Left renal cortex interstitium (tissue), 4 donors: ENCODE measurements around the gene DDR1. TPM values are rescaled to one million over a fixed set of nuclear protein-coding genes. Genes with fewer than 3 reads are reported as not detected.
"Not testable (repeated sequence)": the region's sequence is repeated elsewhere in the genome, so short reads cannot be mapped to it uniquely, and the experiment has no call there.

Experiments
- DNase-seq, 4 donors: peaks; one replicate each; pipeline ENCODE4 v3.0.0-alpha.2; 2013; ENCODE audit warnings: low read depth in 4 of 4, low spot score in 2 of 4, missing footprints in 1 of 4
- polyA plus RNA-seq, 4 donors: library from polyadenylated mRNA; unstranded; fragments of 120-200 nt; gene quantifications; one replicate each; pipeline ENCODE4 v1.2.1, GENCODE V29; 2013; ENCODE audit not compliant: insufficient read length in 4 of 4

Gene DDR1
- polyA plus RNA-seq, 4 donors, result 141 to 222 (median 177) TPM

DNA sequence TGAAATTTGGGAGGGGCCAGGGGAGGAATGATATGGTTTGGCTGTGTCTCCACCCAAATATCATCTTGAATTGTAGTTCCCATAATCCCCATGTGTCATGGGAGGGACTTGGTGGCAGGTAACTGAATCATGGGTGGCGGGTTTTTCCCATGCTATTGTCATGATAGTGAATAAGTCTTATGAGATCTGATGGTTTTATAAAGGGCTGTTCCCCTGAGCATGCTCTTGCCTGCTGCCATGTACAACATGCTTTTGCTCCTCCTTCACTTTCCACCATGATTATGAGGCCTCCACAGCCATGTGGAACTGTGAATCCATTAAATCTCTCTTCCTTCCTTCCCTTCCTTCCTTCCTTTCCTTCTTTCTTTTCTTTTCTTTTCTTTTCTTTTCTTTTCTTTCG is 31.9 kb upstream of the DDR1 start:
- DNase-seq, result not testable (repeated sequence)

DNA sequence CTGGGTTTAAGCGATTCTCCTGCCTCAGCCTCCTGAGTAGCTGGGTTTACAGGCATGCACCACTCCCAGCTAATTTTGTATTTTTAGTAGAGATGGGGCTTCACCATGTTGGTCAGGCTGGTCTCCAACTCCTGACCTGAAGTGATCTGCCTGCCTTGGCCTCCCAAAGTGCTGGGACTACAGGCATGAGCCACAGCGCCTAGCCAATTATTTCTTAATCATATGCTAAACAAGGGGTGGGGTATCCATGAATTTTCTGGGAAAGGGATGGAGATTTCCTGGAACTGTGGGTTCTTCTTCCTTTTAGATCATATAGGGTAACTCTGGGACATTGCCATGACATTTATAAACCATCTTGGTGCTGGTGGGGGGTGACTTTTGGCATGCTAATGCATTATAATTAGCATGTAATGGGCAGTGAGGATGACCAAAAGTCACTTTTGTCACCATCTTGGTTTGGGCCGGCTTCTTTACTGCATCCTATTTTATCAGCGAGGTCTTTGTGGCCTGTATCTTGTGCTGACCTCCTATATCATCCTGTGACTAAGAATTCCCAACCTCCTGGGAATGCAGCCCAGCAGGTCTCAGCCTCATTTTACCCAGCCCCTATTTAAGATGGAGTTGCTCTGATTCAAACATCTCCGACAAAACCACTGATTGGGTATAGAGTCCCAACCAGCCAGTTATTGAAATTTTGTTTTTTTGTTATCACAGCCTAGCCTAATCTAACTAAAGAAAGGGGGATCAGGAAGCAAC is 29.9 kb upstream of the DDR1 start:
- no peak for DNase-seq

DNA sequence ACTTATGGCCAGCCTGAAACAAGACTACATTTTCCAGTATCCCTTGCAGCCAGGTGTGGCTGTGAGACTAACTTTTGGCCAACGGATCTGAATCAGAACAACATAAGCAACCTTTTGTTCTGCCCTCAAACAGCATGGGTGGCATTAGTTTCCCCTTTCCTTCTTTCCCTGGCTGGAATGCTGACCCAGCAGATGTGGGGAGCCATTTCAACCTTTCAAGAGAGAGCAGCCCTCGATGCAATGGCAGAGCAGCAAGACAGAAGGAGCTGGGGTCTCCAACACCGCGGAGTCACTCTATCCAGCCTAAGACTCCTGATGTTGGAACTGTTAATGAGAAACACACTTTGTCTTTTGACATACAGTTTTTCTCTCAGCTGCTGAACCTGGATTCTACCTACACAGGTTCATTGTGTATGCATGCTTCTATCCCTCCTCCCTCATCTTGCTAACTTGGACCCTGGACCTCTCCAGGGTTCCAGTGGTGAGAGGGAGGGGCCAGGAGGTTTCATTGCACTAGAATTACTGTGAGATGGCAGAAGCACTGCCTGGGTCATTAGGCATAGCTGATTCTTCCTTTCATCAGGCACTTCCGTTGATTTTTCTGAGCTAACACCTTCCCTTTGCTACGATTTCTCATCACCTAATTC is 28.8 kb upstream of the DDR1 start:
- no peak for DNase-seq

DNA sequence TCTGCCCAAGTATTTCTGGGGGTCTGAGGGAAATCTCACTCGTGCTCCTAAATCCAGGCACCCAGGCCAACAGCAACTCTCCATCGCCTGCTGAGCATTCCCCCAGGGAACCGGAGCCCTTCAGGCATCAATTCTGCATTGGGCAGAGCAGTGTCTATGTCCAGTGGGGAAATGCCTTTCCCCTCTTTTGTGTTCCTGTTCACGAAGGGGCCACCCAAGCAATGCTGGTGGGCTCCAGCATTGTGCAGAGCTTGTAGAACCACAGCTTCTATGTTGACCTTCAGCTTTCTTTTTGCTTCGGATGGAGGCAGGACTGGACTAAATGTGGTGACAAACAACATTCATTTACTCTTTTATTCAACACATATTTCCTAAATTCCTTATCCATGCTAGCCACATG is 27.2 kb upstream of the DDR1 start:
- DNase-seq, result no peak

DNA sequence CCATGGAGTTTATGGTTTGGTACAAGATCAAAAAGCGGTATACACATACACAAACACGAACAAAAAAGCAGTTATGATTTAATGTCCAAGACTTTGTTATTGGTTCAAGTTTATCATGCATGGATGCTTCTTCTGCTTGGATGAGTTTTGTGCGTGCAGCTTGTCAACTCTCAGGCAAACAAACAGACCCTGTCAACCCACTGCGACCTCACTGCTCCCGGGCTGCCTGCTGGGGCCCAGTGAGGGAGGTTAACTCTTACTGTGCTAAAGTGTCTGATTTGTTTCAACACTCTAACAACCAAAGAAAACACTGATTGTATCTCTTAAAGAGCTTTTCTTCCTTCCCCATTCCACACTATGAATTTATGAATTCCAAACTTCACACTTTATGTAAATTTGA is 26.8 kb upstream of the DDR1 start:
- DNase-seq, result no peak

DNA sequence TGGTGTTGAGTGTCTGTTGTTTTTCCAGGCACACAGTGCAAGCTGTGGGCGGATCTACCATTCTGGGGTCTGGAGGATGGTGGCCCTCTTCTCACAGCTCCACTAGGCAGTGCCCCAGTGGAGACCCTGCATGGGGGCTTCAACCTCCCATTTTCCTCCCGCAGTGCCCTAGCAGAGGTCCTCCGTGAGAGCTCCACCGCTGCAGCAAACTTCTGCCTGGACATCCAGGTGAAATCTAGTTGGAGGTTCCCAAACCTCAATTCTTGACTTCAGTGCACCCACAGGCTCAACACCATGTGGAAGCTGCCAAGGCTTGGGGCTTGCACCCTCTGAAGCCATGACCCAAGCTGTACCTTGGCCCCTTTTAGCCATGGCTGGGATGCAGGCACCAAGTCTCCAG is 24.6 kb upstream of the DDR1 start:
- DNase-seq, result not testable (repeated sequence)

DNA sequence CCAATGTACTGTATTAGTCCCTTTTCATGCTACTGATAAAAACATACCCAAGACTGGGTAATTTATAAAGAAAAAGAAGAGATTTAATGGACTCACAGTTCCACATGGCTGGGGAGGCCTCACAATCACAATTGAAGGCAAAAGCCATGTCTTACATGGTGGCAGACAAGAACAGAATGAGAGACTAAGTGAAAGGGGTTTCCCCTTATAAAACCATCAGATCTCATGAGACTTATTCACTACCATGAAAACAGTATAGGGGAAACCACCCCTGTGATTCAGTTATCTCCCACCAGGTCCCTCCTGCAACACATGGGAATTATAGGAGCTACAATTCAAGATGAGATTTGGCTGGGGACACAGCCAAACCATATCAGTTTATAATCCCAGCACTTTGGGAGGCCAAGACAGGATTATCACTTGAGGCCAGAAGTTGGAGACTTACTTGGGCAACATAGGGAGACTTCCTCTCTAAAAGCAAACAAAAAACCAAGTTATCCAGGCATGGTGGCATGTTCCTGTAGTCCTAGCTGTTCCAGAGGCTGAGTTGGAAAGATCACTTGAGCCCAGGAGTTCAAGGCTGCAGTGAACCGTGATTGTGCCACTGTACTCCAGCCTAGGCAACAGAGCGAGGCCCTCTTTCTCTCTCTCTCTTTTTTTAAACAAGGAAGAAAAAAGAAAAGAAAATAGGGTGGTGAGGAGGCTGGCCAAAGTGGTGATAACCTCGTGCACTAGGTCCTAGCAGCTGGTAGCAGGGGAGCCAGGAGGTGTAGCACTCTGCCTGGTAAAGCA is 22.9 kb upstream of the DDR1 start:
- no peak for DNase-seq

DNA sequence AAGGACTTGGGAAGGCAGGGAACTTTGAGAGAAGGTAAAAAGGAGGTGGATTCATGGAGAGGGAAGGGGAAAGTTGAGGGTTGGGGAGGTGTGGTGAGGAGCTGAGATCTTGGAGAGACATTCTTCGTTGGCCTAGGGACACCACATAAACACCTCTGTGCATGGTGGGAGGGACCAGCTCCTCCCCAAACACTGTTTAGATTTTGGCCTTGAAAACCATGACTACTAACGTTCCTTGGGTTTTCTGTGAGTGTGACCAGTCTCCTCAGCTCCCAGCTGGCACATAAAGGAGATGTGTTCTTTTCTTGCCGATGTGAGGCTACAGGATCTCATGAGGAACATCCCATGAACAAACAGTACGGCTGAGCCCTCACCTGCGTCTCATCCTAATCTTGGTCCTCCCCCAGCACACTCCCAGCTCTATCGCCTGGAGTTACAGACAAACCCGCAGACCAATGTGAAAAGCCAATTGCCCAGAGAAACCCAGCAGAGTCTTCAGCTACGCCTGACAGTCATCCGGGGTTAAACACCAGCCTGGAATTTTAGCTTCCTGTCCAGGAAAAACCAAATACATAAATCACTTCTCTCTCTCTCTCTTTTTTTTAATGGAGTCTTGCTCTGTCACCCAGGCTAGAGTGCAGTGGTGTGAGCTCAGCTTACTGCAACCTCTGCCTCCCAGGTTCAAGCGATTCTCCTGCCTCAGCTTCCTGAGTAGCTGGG is 22.0 kb upstream of the DDR1 start:
- DNase-seq, result no peak

DNA sequence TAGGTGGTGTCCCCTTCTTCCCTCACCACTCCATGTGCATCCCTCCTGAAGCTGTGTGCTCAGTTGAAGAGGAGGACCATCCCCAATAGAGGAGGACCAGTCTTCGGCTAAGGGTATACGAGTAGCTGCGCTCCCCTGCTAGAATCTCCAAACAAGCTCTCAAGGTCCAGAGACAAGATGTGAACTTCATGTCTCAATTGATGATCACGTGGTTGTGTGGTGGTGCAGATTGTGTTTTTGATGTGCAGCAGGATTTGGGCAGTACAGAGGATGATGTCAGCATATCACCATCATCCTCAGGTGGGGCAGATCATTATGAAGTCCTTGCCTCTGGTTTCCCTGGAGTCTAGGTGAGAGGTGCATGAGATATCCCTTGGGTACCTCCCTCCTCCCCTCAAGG is 20.0 kb upstream of the DDR1 start:
- DNase-seq, result no peak

DNA sequence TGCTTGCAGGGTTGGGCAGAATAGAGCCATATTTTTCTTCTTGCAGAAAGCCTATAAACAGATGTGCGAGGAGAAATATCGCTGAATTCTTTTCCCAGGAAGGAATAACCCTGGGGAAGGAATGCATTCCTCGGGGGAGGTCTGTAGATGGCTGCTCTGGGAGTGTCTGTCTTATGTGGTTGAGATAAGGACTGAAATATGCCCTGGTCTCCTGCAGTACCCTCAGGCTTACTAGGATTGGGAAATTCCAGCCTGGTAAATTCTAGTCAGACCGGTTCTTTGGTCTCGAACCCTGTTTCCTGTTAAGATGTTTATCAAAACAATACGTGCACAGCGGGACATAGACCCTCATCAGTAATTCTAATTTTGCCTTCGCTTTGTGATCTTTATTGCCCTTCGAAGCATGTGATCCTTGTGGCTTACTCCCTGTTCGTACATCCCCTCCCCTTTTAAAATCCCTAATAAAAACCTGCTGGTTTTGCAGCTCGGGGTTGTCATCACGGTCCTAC is 15.0 kb upstream of the DDR1 start:
- DNase-seq, result not testable (repeated sequence)

DNA sequence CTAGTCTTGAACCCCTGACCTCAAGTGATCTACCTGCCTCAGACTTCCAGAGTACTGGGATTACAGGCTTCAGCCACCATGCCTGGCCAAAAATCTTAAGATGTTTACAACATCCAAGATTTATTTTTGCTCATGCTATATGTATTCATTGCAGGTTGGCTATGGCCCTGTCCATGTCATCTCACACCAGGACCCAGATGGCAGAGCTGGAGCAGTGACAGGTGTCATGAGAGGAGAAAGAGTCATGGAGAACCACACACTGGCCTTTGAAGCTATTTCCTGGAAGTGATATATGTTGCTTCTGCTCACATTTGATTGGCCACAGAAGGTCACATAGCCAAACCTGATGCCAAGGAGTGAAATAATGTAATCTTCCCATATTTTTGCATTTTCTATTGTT is 13.8 kb upstream of the DDR1 start:
- DNase-seq, result no peak

DNA sequence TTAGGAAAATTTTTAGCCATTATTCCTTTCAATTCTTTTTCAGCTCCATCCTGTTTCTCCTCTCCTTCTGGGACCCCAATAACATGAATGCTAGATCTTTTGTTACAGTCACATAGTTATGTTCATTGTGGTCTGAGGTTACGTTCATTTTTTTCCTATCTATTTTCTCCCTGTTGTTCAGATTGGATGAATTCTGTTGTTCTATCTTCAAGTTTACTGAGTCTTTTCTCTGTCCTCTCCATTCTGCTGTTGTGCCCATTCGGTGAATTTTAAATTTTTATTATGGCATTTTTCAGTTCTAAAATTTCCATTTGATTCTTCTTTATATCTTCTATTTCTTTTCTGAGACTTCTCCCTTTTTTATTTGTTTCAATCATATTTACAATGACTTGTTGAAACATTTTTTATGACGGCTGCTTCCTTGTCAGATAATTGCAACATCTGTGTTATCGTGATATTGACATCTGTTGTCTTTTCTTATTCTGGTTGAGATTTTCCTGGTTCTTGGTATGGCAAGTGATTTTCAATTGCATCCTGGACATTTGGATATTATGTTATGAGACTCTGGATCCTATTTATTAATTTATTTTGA is 12.6 kb upstream of the DDR1 start:
- DNase-seq, result no peak

DNA sequence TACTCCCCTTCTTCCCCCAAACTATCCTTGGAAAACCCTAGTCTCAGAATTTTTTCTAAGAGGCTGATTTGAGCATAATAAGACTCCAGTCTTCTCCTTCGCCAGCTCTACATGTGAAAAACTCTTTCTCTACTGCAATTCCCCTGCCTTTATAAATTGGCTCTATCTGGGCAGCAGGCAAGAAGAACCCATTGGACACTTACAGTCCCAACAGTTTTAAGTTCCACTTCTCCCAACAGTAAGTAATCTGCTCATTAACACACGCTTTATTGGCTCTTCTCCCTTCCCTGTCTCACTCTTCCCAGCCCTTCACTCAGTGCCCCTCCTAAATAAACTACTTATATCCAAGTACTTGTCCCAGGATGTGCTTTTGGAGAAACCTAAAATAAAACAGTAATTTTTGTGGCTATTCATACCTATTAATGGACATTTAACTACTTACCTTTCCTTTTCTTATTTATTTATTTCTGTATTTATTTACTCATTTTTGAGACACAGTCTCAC is 11.1 kb upstream of the DDR1 start:
- DNase-seq, result no peak

DNA sequence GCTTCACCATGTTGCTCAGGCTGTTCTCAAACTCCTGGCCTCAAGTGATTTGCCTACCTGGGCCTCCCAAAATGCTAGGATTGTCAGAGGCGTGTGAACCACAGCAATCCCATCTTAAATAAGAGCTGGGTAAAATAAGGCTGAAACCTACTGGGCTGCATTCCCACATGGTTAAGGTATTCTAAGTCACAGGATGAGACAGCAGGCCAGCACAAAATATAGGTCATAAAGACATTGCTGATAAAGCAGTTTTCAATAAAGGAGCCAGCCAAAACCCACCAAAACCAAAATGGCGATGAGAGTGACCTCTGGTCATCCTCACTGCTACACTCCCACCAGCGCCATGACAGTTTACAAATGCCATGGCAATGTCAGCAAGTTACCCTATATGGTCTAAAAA is 10.5 kb upstream of the DDR1 start:
- DNase-seq, result not testable (repeated sequence)

DNA sequence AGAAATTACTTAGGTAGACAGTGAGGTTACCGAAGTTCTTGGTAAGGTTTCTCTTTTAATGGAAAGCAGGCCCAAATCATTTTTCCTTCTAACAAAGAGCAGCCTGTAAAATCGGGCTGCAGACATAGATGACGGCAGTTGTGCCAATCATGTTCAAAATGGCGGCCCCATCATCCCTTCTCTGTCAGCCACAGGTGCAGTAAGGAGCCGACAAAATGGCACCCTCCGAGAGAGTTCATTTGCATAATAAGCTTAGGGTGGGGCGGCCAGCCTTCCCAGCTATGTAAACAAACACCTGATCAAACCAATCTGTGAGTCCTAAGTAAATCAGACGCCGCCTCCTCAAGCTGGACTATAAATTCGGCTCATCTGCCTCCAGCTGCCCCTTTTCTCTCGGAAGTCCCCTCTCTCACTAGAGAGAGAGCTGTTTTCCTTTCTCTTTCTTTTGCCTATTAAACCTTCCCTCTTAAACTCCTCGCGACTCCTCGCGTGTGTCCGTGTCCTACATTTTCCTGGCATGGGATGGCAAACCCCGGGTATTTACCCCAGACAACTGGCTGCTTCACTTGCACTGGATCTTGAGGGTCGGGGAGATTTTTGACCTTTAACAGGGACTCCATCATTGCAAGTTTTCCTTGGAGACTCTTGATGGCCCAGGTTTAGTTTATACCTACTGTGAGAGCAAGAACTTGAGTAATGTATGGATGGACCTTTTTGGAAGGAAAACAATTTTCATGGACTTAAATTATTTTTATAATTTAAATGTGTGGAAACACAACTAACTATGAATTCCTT is 8.9 kb upstream of the DDR1 start:
- no peak for DNase-seq

DNA sequence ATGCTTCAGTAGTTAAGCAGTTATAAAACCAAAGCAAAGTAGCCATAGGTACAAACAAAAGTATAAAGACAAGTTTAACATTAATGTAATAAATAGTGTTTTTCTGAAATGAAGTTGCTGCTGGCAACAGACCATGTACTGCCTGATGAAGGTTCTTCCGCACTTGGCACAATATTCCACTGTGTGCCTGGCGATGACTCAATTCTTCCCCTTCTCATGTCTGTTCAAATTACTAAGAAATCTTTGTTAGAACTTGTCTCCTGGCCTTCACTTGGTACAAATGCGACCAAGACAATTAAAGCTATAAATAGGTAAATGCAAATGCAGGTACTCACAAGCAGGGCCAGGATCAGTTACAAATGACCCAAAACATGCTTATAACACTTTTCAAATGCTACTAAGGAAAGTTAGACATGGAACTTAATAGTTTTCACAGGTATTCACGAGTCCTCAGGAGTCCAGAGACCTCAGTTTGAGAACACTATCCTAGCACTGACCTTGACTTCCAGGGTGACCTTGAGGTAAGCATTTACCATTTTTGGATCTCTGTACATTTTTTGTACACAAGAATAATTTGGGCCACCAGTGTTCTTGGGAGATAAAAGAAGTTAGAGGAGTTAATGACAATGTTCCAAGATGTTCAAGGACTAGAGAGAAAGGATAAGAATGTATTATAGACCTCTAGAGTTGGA is 8.1 kb upstream of the DDR1 start:
- no peak for DNase-seq

DNA sequence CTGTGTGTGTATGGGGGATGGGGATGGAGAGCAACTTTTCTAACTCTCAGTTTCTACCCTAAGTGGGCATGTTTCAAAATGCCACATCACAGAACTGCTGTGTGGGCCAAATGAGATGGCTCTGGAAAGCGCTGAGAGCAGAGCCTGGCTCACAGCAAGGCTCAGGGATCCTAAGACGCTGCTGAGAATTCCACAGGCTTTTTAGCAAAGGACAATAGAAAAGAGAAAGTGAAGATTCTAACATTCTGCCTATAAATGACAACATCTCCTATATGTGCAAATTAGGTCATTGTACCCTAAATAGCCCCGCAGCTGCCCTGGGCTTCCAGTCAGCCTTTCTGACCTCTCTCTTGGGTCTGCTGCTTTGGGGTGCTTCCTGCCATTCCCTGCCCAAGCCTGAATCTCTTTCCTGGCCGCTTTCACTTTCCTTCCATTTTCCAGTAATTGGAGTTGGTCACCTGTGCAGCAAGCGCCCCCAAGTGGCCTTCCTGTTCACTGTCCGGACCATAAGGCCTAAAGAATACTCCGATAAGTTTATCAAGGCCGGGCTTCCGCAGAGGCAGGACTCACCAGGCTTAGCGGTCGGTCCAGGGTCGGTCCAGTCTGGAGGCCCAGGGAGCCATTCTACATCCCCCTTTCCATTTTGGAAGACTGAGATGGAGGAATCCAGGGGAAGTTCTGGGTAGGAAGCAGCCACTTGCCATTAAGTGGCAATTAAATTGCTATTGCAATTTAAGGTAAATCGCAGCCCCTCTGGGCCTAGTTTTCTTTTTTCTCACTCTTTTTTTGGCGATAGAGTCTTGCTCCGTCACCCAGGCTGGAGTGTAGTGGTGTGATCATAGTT is 6.7 kb upstream of the DDR1 start:
- peak in 1 of 4 donors; percentile 90 for DNase-seq
